HG02763 (cell line): Measurements from ENCODE around the gene GPR78.
"Not testable (repeated sequence)": the region's sequence is repeated elsewhere in the genome, so short reads cannot be mapped to it uniquely, and the experiment has no call there.

ENCODE experiments used
- ATAC-seq: cut with Tn5 transposase; IDR thresholded peaks from one replicate; pipeline ENCODE4 v1.9.1; 2021; ENCODE audit warnings: mild to moderate bottlenecking, moderate library complexity; ENCODE audit not compliant: unreplicated experiment

GPR78 gene

GRCh38 chr4:8560265-8561047, 19.7 kb upstream of the GPR78 start:
- no peak for ATAC-seq

GRCh38 chr4:8564595-8564994, 15.6 kb upstream of the GPR78 start:
- no peak for ATAC-seq

GRCh38 chr4:8568068-8568668, 12.0 kb upstream of the GPR78 start:
- ATAC-seq = no peak

- no peak for ATAC-seq
Measured at GRCh38 chr4:8570201-8570600, 10.0 kb upstream of the GPR78 start.

GRCh38 chr4:8571702-8572685, 8.2 kb upstream of the GPR78 start:
- no peak for ATAC-seq

GRCh38 chr4:8573266-8573665, 6.9 kb upstream of the GPR78 start:
- ATAC-seq = no peak

- ATAC-seq = no peak
Measured at GRCh38 chr4:8574796-8575370, 5.3 kb upstream of the GPR78 start.

GRCh38 chr4:8575457-8575856, 4.7 kb upstream of the GPR78 start:
- ATAC-seq = no peak

- ATAC-seq = not testable (repeated sequence)
Measured at GRCh38 chr4:8576591-8576990, 3.6 kb upstream of the GPR78 start.

- ATAC-seq = no peak
Measured at GRCh38 chr4:8577046-8577445, 3.1 kb upstream of the GPR78 start.

- ATAC-seq = no peak
Measured at GRCh38 chr4:8577972-8578371, 2.2 kb upstream of the GPR78 start.

GRCh38 chr4:8578717-8579116, 1.5 kb upstream of the GPR78 start:
- ATAC-seq = no peak

- ATAC-seq = no peak
Measured at GRCh38 chr4:8579526-8580320, 469 bp upstream of the GPR78 start.

GRCh38 chr4:8581094-8581861, 1.1 kb downstream of the GPR78 start:
- no peak for ATAC-seq

- ATAC-seq = no peak
Measured at GRCh38 chr4:8582016-8582415, 1.8 kb downstream of the GPR78 start.

GRCh38 chr4:8582436-8582835, 2.2 kb downstream of the GPR78 start:
- ATAC-seq = no peak

GRCh38 chr4:8582941-8583654, 2.9 kb downstream of the GPR78 start:
- ATAC-seq = no peak

- no peak for ATAC-seq
Measured at GRCh38 chr4:8583655-8584025, 3.4 kb downstream of the GPR78 start.

GRCh38 chr4:8585186-8585585, 5.0 kb downstream of the GPR78 start:
- ATAC-seq = no peak
